GM19238 (cell line): Measurements from ENCODE around the gene SHTN1.

ENCODE experiments used
- DNase-seq: peaks from one replicate; pipeline ENCODE4 v3.0.0; 2011; ENCODE audit warnings: low spot score; ENCODE audit not compliant: insufficient read length

SHTN1 gene

DNA sequence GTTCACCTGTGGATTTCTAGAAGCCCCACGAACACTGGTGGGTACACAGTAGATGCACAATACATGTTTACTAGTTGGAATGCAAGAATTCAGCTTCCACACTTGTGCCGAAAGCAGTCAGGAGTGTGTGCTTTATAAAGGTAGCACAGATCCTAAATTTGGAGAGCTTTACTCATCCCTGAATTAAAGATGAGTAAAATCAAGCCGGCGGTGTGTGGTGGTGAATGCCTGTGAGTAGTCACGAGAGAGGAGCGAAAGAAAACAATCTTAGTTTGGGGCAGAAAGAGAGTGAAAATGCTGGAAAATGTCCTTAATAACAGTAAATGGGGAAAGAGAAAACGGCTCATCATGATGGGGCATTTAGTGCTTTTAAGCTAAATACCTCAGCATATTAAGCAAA lies 169.3 kb downstream of the SHTN1 start:
- no peak for DNase-seq

GRCh38 chr10:116833986-116834985 lies 170.7 kb downstream of the SHTN1 start:
- DNase-seq, result no peak

GRCh38 chr10:116831790-116832189 lies 173.2 kb downstream of the SHTN1 start:
- DNase-seq, result no peak
